Measurements from ENCODE around the gene OSM. TPM values are rescaled to one million over a fixed set of nuclear protein-coding genes. Genes with fewer than 3 reads are reported as not detected.
A peak's percentile ranks its signal among the peaks of the same experiment; 100 is the strongest.
"Not testable (repeated sequence)": the region's sequence is repeated elsewhere in the genome, so short reads cannot be mapped to it uniquely, and the experiment has no call there.

The OSM gene
- total RNA-seq, 1 donor from 2014 or later, result not detected

DNA sequence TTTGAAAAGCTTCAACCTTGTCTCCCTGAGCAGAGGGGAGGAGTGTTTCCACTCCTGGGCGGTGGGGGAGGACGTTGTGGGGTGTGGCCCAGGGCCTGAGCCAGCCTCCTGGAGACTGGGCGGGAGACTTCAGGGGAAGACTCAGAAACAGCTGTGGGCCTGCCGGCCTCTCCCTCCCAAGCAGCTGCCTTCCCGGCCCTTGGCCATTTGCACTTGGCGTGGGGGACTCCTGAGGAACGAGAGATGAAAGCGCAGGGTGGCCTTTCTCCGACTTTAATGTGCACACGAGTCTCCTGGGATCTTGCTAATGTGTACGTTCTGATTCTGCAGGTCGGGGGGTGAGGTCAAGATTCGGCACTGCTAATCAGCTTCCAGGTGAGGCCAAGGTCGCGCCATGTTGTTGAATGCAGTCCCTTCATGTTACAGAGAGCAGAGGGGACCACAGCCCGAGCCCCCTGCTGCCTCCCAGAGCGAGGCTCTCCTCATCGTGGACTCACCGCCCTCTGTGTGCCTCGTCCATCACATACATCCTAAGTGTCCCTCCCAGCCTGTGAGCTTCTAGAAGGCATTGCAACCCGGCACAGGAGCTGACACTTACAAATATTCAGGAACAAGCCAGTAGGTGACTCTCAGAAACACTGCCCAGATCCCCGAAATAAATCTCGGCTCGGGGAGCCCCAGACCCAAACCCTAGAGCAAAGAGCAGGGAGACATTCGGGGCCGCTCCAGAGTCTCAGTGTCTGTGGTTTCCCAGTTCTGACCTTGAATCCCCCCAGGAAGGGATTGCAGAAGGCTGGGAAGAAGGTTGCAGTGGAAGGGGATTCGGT is 27.8 kb downstream of the OSM start:
- no peaks in the 10 kb centered on the region for H3K9me3 Mint-ChIP-seq
- peak overlapping the region; percentile 97 for H3K27ac Mint-ChIP-seq
- no peaks in the 10 kb centered on the region for H3K27me3 Mint-ChIP-seq (ENCODE audit: low read depth)
- H3K36me3 Mint-ChIP-seq, result peaks cover 8% of the 10 kb centered on the region
- H3K4me3 Mint-ChIP-seq, result no peak overlapping the region
- peak in 1 of 2 experiments; percentile 60 for DNase-seq (ENCODE audit: low spot score in 2 of 2, unreplicated experiment in 2 of 2)
- TF ChIP-seq, protein P1, sequence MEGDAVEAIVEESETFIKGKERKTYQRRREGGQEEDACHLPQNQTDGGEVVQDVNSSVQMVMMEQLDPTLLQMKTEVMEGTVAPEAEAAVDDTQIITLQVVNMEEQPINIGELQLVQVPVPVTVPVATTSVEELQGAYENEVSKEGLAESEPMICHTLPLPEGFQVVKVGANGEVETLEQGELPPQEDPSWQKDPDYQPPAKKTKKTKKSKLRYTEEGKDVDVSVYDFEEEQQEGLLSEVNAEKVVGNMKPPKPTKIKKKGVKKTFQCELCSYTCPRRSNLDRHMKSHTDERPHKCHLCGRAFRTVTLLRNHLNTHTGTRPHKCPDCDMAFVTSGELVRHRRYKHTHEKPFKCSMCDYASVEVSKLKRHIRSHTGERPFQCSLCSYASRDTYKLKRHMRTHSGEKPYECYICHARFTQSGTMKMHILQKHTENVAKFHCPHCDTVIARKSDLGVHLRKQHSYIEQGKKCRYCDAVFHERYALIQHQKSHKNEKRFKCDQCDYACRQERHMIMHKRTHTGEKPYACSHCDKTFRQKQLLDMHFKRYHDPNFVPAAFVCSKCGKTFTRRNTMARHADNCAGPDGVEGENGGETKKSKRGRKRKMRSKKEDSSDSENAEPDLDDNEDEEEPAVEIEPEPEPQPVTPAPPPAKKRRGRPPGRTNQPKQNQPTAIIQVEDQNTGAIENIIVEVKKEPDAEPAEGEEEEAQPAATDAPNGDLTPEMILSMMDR (IDR thresholded peaks at IDR 0.05; ENCODE audit: unreplicated experiment), result no peak
- peaks cover 56% of the 10 kb centered on the region for H3K4me1 Mint-ChIP-seq

DNA sequence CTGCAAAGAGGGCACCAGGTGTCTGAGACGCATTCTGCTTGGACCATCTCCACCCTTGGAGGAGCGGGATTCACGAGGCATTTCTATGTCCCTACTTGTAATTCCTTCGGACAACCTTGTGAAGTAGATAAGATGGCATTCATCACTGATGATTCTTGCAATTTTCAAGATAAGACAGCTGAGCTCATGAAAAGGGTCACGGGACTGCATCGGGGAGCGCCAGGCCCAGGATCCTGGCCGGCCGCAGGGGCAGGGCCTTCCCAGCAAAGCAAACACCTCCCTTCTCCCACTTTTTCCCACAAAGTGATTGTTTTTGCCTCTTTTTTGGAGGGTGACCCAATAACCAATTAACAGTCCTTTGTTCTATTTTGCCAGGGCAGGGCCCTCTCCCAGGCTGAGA is 28.5 kb downstream of the OSM start:
- Mint-ChIP-seq H3K4me1 (peaks cover 62% of the 10 kb centered on the region), H3K27ac (peak overlapping the region; percentile 97)

DNA sequence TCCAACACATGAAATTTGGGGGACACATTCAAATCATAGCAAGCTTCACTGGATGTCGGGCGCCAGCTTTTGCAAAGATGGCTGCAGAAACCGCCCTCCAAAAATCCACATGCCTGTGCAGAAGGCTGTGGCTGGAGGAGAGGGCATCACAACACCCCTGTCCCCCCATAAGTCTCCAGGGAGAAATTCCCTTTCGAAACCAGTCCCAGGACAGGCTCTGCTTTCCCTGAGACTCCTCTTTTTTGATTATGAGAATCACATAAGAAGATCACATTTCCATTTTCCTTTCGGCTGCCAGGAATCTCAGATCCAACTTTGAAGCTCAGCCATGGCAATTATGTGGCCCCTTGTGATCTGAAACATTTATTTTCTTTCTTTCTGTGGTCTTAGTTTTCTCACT is 29.8 kb downstream of the OSM start:
- TF ChIP-seq, protein P1 (IDR thresholded peaks at IDR 0.05; ENCODE audit: unreplicated experiment), result no peak
- Mint-ChIP-seq H3K4me1 (peaks cover 66% of the 10 kb centered on the region), H3K4me3 (no peak overlapping the region)

More for the DNA sequence above, 28.5 kb downstream of the OSM start:
- Mint-ChIP-seq H3K36me3 (peaks cover 5% of the 10 kb centered on the region), H3K4me3 (no peak overlapping the region), H3K27me3 (ENCODE audit: low read depth) (no peaks in the 10 kb centered on the region), H3K9me3 (no peaks in the 10 kb centered on the region)
- DNase-seq (ENCODE audit: low spot score in 2 of 2, unreplicated experiment in 2 of 2), result no peak
- TF ChIP-seq, protein P1 (IDR thresholded peaks at IDR 0.05; ENCODE audit: unreplicated experiment), result no peak

DNA sequence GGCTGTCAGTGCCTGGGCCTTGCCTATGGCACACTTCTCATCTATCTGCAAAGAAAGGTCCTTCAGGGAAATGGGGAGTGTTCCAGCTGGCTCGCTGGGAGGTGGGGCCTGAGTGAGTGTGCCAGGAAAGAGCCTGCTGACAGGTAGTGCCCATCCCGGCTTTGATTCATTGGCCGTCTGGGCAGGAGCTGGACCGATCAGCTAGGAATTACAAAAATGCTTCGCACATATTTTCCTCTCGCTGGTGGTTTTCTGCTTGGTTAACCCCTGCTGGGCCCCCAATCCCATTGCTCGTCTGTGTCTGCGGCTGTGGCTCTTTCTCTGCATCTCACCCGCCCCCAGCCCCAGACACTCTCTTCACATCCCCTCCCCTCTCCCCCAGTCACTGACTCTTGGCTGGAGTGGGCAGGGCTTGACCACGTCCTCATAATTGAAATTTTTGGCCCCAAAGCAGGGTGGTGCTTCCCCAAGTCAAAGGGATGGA is 30.9 kb downstream of the OSM start:
- Mint-ChIP-seq H3K36me3 (no peaks in the 10 kb centered on the region), H3K27me3 (ENCODE audit: low read depth) (no peaks in the 10 kb centered on the region), H3K4me3 (no peak overlapping the region), H3K27ac (peak overlapping the region; percentile 97), H3K4me1 (peaks cover 59% of the 10 kb centered on the region), H3K9me3 (no peaks in the 10 kb centered on the region)
- TF ChIP-seq, protein P1 (IDR thresholded peaks at IDR 0.05; ENCODE audit: unreplicated experiment), result no peak
- peak in 1 of 2 experiments; percentile 68 for DNase-seq (ENCODE audit: low spot score in 2 of 2, unreplicated experiment in 2 of 2)

More for the DNA sequence above, 29.8 kb downstream of the OSM start:
- Mint-ChIP-seq H3K9me3 (no peaks in the 10 kb centered on the region), H3K27ac (peak overlapping the region; percentile 97), H3K27me3 (ENCODE audit: low read depth) (no peaks in the 10 kb centered on the region), H3K36me3 (no peaks in the 10 kb centered on the region)
- DNase-seq (ENCODE audit: low spot score in 2 of 2, unreplicated experiment in 2 of 2), result no peak

DNA sequence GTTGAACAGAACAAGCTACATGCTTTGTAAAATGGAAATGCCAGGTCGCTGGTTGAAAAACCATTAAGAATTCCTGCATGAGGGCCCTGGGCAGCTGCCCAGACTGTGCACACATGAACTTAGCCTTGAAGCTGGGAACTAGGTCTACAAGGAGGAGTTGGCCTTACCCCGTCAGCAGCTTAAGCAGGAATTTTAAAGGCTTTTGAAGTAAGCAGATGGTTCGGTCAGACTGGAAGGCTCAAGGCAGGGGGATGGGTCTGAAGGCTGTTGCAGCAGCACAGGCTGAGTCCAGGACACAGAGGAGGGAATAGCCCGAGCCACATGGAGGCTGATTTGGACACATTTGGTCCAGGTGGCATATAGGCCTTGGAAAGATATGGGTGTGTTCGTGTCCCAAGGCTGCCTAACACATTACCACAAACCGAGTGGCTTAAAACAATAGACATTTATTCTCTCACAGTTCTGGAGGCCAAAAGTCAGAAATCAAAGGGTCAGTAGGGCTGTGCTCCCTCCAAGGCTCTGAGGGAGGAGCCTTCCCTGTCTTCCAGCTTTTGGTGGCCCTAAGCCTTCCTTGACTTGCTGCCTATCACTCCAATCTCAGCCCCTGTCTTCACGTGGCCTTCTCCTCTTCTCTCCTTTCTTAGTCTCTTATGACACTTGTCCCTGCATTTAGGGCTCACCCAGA is 31.7 kb downstream of the OSM start:
- Mint-ChIP-seq H3K4me3 (peak overlapping the region; percentile 3), H3K27me3 (ENCODE audit: low read depth) (no peaks in the 10 kb centered on the region), H3K36me3 (no peaks in the 10 kb centered on the region), H3K9me3 (no peaks in the 10 kb centered on the region), H3K27ac (peak overlapping the region; percentile 97), H3K4me1 (peaks cover 55% of the 10 kb centered on the region)
- no peak for DNase-seq (ENCODE audit: low spot score in 2 of 2, unreplicated experiment in 2 of 2)
- TF ChIP-seq, protein P1 (IDR thresholded peaks at IDR 0.05; ENCODE audit: unreplicated experiment), result no peak

DNA sequence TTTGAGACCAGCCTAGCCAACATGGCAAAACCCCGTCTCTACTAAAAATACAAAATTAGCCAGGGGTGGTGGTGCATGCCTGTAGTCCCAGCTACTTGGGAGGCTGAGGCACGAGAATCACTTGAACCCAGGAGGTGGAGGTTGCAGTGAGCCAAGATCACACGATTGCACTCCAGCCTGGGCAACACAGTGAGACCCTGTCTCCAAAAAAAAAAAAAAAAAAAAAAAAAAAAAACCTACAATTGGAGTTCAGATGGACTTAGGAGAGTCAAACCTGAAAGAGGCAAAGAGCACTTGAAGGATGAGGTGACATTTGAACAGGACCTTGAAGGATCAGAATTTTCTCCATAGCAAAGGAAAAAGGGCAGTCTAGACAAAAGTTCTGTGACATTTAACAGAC is 32.3 kb downstream of the OSM start:
- not testable (repeated sequence) for H3K27me3 Mint-ChIP-seq (ENCODE audit: low read depth); H3K9me3 Mint-ChIP-seq; DNase-seq (ENCODE audit: low spot score in 2 of 2, unreplicated experiment in 2 of 2); H3K4me3 Mint-ChIP-seq; H3K36me3 Mint-ChIP-seq
- Mint-ChIP-seq H3K4me1 (peaks cover 57% of the 10 kb centered on the region), H3K27ac (peak overlapping the region; percentile 97)
